ENCODE data around the gene FGR.

Gene FGR

GRCh38 chr1:27604579-27605299 lies 30.2 kb downstream of the FGR start:
- no peak for TF ChIP-seq CTCF (IDR thresholded peaks at IDR 0.05; ENCODE audit: extremely low read depth, missing control alignments)
- DNase-seq (ENCODE audit: low spot score), result no peak

GRCh38 chr1:27603681-27604578 lies 31.1 kb downstream of the FGR start, which contains the start of gene AHDC1:
AHDC1 (minus strand) TSS chr1:27604144; CDS start chr1:27552115, 52,029 bp downstream.
- peak; percentile 98 for DNase-seq (ENCODE audit: low spot score)
- no peak for TF ChIP-seq CTCF (IDR thresholded peaks at IDR 0.05; ENCODE audit: extremely low read depth, missing control alignments)

GRCh38 chr1:27603309-27603680 lies 31.7 kb downstream of the FGR start:
- TF ChIP-seq CTCF (IDR thresholded peaks at IDR 0.05; ENCODE audit: extremely low read depth, missing control alignments), result no peak
- peak; percentile 82 for DNase-seq (ENCODE audit: low spot score)

- no peak for TF ChIP-seq CTCF (IDR thresholded peaks at IDR 0.05; ENCODE audit: extremely low read depth, missing control alignments)
- DNase-seq (ENCODE audit: low spot score), result peak; percentile 78
Measured at GRCh38 chr1:27602462-27603308, 32.3 kb downstream of the FGR start.

- no peak for TF ChIP-seq CTCF (IDR thresholded peaks at IDR 0.05; ENCODE audit: extremely low read depth, missing control alignments)
- DNase-seq (ENCODE audit: low spot score), result peak; percentile 53
Measured at GRCh38 chr1:27601771-27602461, 33.1 kb downstream of the FGR start.

- DNase-seq (ENCODE audit: low spot score), result no peak
- no peak for TF ChIP-seq CTCF (IDR thresholded peaks at IDR 0.05; ENCODE audit: extremely low read depth, missing control alignments)
Measured at GRCh38 chr1:27601321-27601770, 33.6 kb downstream of the FGR start.

Measured in GM20000 (cell line).